ENCODE results near the gene NBL1. TPM values are rescaled to one million over a fixed set of nuclear protein-coding genes. Genes with fewer than 3 reads are reported as not detected.

The NBL1 gene
- total and polyA plus RNA-seq, 2 donors: 59.3 to 374 TPM

DNA sequence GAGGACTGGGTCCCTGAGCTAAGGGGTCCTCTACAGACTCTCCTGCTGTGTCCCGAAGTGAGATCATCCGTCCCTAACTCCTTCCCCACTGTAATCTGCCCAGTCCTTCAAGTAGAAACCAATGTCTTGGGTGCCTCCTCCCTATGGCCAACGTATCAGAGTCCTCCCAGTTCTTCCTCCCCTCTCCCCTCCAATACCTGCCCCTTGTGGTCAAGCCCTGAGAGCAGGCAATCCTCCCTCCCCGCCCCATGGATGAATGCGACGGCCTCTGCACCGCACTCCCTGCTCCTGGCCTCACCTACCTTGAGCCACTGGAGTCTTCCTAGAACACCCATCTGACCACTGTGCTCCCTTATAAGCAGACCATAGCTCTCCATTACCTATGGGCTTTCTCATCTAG is 51.7 kb downstream of the NBL1 start:
- Histone ChIP-seq H3K27ac (ENCODE audit: low read depth) (no peak overlapping the region), H3K4me1 (ENCODE audit: insufficient read depth) (no peaks in the 10 kb centered on the region), H3K36me3 (ENCODE audit: insufficient read depth) (no peaks in the 10 kb centered on the region), H3K4me3 (ENCODE audit: low read depth, low read length) (no peak overlapping the region)
- no peak for DNase-seq (ENCODE audit: extremely low spot score)
- 83% methylated on average over 7 of the region's 7 CpGs for WGBS

DNA sequence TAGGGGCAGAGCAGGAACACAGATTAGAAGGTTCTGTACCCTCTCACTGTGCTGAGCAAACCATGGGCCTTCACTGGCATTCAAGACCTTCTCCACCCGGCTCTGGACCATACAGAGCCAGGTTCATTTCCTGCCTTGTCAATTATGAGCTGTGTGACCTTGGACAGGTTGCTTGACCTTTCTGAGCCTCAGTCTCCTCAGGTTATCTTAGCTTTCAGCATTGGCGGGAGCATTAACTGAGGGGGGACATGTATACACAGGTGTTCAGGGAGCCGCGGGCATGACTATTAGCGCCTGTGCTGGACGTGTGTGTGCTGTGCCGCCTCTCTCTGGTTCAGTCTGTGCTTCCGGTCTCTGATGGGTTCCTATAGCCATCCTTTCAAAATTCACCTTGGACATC is 52.7 kb downstream of the NBL1 start:
- Histone ChIP-seq H3K4me3 (ENCODE audit: low read depth, low read length) (no peak overlapping the region), H3K36me3 (ENCODE audit: insufficient read depth) (no peaks in the 10 kb centered on the region), H3K4me1 (ENCODE audit: insufficient read depth) (no peaks in the 10 kb centered on the region), H3K27ac (ENCODE audit: low read depth) (no peak overlapping the region)
- DNase-seq (ENCODE audit: extremely low spot score): no peak
- 93% methylated on average over 8 of the region's 8 CpGs for WGBS

DNA sequence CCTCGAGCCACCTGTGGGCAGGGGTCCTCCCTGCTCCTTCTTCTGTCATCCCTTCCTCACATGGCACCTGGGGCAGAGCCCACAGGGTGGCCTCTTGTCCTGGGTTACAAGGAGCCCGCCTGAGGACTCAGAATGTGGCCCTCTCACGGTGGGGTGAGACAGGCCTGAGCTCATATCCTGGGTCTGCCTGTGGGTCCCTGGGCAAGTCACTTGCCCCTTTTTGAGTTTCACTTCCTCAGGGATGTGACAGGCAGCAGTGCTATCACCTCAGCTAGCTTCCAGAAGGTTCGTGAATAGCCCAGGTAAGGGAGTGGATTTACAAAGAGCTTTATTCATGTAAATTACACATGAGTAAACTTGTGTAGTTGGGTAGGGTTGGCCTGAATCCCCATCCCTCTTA is 54.1 kb downstream of the NBL1 start:
- Histone ChIP-seq H3K27ac (ENCODE audit: low read depth) (no peak overlapping the region), H3K4me3 (ENCODE audit: low read depth, low read length) (no peak overlapping the region), H3K36me3 (ENCODE audit: insufficient read depth) (no peaks in the 10 kb centered on the region), H3K4me1 (ENCODE audit: insufficient read depth) (no peaks in the 10 kb centered on the region)
- 90% methylated on average over 4 of the region's 4 CpGs for WGBS
- no peak for DNase-seq (ENCODE audit: extremely low spot score)

DNA sequence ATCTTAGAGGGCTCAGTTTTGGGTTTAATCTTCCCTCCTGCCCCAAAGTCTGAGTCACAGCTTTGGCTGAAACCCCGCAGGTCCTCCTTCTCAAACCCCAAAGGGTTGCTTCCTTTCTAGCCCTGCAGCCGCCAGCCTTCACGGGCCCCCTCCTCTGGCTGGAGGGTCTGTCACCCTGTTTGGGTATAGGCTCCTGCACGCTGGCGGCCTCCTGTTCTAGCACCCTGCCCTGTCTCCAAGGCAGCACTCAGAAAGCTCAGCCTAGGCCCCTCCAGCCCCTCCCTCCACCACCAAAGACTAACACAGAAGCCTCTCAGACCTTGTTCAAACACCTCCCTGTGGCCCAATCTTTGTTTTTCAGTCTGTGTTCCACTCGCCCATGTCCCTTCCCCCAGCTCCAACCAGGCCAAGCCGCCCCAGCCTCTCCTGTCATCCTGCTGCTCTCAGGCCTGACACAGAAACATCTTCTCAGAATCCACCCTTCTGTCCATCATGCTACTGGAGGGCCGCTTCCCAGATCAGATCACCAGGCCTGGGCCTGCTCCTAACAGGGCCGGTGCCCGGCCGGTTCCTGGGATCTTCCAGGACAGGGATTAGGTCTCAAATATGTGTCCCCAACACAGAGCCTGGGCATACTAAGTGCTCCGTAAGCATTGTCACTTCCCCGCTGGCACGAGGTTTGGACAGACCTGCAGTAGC is 56.1 kb downstream of the NBL1 start:
- DNase-seq (ENCODE audit: extremely low spot score): no peak
- WGBS: 91% methylated on average over 14 of the region's 14 CpGs
- H3K4me3 ChIP-seq (ENCODE audit: low read depth, low read length): no peak overlapping the region
- no peak overlapping the region for H3K27ac ChIP-seq (ENCODE audit: low read depth)
- H3K36me3 ChIP-seq (ENCODE audit: insufficient read depth): no peaks in the 10 kb centered on the region
- H3K4me1 ChIP-seq (ENCODE audit: insufficient read depth): no peaks in the 10 kb centered on the region

DNA sequence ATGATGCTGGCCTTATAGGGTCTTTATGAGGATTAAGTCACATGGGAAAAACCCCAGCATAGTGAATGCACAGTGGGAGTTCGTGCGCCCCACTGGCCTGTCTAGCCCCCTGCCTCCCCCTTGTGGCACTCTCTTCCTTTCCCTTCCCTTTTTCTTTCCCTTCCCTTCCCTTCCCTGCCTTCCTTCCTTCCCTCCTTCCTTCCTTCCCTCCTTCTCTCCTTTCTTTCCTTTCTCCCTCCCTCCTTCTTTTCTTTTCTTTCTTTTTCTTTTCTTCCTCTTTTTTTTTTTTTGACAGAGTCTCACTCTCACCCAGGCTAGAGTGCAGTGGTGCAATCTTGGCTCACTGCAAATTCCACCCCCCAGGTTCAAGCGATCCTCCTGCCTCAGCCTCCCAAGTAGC is 59.2 kb downstream of the NBL1 start:
- 87% methylated on average over 3 of the region's 3 CpGs for WGBS
- no peaks in the 10 kb centered on the region for H3K36me3 ChIP-seq (ENCODE audit: insufficient read depth)

DNA sequence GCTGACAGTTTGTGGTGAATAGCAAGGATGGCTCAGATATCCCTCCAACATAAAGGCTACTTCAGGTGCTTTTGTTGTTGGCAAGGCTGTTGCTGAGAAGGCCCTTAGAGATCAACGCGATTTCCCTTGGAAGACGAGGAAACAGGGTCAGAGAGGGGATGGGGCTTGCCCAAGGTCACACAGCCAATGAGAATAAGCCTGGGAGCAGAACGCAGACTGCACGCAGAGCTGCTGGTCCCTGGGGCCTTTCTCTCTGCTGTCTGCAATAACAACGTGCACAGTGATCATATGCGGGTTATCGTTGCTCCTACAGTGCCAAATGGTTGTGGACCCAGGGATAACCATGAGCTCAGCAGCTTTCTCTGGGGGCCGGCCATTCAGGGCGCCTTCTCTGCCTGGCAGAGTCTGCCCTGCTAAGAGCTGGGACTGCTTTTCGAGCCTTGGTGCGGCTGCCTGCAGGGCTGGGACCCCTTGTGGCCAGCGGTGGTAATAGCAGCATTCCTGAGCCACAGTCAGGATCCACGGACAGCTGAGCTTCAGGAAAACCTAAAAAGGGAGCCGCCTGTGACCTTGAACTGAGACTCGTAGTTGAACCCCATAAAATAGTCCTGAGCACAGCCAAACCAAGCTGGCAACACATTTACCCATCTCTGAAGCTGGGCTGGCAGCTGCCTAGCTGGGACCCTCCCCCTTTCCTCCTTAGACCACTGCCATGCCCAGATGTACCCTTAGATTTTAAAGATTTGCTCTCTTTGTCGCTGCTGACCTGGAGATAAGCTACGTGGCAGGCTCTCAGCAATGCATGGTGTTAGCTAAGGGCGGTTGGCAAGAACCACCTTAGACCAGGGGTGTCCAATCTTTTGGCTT is 60.4 kb downstream of the NBL1 start:
- Histone ChIP-seq H3K4me1 (ENCODE audit: insufficient read depth) (no peaks in the 10 kb centered on the region), H3K27ac (ENCODE audit: low read depth) (no peak overlapping the region), H3K4me3 (ENCODE audit: low read depth, low read length) (no peak overlapping the region), H3K36me3 (ENCODE audit: insufficient read depth) (no peaks in the 10 kb centered on the region)
- WGBS: 19% methylated on average over 19 of the region's 19 CpGs
- DNase-seq (ENCODE audit: extremely low spot score): peak; percentile 18

More for the DNA sequence above, 59.2 kb downstream of the NBL1 start:
- Histone ChIP-seq H3K4me1 (ENCODE audit: insufficient read depth) (no peaks in the 10 kb centered on the region), H3K27ac (ENCODE audit: low read depth) (no peak overlapping the region), H3K4me3 (ENCODE audit: low read depth, low read length) (no peak overlapping the region)
- DNase-seq (ENCODE audit: extremely low spot score): no peak

DNA sequence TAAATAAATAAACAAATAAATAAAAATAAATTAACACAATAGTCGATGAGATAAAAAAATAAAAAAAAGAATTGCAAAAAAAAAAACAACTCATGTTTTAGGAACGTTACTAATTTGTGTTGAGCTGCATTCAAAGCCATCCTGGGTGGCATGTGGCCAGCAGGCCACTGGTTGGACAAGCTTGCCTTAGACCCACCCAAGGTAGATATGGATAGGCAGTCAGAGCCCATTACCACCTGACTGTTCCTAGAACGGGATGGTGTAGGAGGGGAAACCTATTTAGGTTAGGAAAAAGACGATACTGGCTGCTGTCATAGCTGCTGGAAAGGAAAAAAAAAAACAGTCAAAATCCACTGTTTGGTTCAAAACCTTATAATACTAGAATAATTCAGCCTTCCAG is 61.4 kb downstream of the NBL1 start:
- no peak for DNase-seq (ENCODE audit: extremely low spot score)
- Histone ChIP-seq H3K27ac (ENCODE audit: low read depth) (no peak overlapping the region), H3K36me3 (ENCODE audit: insufficient read depth) (no peaks in the 10 kb centered on the region), H3K4me3 (ENCODE audit: low read depth, low read length) (no peak overlapping the region), H3K4me1 (ENCODE audit: insufficient read depth) (no peaks in the 10 kb centered on the region)
- WGBS: 94% methylated on average over 4 of the region's 4 CpGs

DNA sequence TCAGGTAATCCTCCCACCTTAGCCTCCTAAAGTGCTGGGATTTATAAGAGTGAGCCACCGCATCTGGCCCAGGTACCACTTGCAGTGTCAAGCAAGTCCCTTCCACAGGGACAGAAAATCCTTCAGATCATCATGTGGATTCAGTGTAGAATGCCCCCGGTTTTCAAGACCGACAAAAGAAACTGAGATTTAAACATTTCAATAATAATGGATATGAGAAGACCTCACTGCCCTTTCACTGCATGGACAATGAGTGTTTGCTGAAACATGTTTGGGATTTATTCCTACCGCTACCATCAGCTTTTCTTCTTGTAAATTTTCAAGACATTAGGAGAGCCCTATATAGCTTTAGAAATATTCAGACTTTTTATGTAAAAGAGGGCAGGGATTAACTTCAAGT is 62.0 kb downstream of the NBL1 start:
- WGBS: 86% methylated on average over 4 of the region's 4 CpGs
- Histone ChIP-seq H3K27ac (ENCODE audit: low read depth) (no peak overlapping the region), H3K4me3 (ENCODE audit: low read depth, low read length) (no peak overlapping the region), H3K4me1 (ENCODE audit: insufficient read depth) (no peaks in the 10 kb centered on the region), H3K36me3 (ENCODE audit: insufficient read depth) (no peaks in the 10 kb centered on the region)
- no peak for DNase-seq (ENCODE audit: extremely low spot score)

Other genes starting within 250 kb of the NBL1 start
- 77.1 TPM for gene CAPZB, start 158.8 kb upstream of the NBL1 start, total RNA-seq
- 372 TPM for gene CAPZB, start 158.8 kb upstream of the NBL1 start, polyA plus RNA-seq
- gene HTR6, start 20.6 kb downstream of the NBL1 start, total RNA-seq: not detected
- not detected for gene HTR6, start 20.6 kb downstream of the NBL1 start, polyA plus RNA-seq
- gene TMCO4, start 155.6 kb downstream of the NBL1 start, total RNA-seq: 12.7 TPM
- gene TMCO4, start 155.6 kb downstream of the NBL1 start, polyA plus RNA-seq: 19.9 TPM
- gene RNF186, start 171.0 kb downstream of the NBL1 start, total RNA-seq: not detected
- gene RNF186, start 171.0 kb downstream of the NBL1 start, polyA plus RNA-seq: not detected
- 11.8 TPM for gene OTUD3, start 238.1 kb downstream of the NBL1 start, total RNA-seq
- gene OTUD3, start 238.1 kb downstream of the NBL1 start, polyA plus RNA-seq: 3.4 TPM